Measurements from ENCODE around the gene MATCAP1. TPM values are rescaled to one million over a fixed set of nuclear protein-coding genes. Genes with fewer than 3 reads are reported as not detected.

MATCAP1 gene
- total RNA-seq, 1 donor from 2014 or later: 29.0 TPM

DNA sequence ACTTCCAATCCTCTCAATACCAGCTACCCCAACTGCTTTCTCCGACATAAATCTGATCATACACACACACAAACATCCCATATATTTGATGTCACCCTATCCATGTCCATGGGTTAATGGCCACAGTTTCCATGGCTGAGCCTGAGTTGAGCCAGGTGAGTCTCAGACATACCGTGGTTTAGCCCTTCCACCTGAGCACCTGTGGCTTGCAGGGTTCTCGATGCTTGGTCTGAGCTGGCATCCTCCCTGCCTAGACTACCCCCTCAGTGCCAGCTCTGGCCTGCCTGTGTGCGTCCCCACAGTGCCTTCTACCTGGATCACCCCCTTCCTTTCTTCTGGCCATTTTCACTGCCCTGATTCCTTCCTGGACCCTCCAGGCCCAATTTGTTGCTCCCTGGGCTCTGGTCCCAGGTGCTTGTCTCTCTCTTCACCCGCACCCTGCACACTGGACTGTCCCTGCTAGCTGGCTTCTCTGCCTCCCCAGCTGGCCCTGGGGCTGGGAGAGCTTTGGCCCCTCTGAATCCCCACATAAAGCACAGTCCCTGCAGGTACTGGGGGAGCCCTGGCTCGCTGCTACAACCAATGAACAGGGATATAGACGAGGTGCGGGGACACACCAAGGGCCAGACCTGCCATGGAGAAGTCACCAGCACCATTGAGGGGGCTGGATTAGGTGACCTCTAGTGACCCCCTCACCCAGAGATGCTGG, 22.5 kb upstream of the MATCAP1 start:
- intact Hi-C loops (cut with DNase I): no loop called here
- H3K9me3 ChIP-seq: no peaks in the 10 kb centered on the region
- H3K4me3 ChIP-seq: no peak overlapping the region
- no peaks in the 10 kb centered on the region for H3K4me1 ChIP-seq
- no peak overlapping the region for H3K27ac ChIP-seq
- H3K36me3 ChIP-seq: peaks cover 30% of the 10 kb centered on the region
- ATAC-seq (no peak), DNase-seq (no peak)
- TF ChIP-seq, protein P1, sequence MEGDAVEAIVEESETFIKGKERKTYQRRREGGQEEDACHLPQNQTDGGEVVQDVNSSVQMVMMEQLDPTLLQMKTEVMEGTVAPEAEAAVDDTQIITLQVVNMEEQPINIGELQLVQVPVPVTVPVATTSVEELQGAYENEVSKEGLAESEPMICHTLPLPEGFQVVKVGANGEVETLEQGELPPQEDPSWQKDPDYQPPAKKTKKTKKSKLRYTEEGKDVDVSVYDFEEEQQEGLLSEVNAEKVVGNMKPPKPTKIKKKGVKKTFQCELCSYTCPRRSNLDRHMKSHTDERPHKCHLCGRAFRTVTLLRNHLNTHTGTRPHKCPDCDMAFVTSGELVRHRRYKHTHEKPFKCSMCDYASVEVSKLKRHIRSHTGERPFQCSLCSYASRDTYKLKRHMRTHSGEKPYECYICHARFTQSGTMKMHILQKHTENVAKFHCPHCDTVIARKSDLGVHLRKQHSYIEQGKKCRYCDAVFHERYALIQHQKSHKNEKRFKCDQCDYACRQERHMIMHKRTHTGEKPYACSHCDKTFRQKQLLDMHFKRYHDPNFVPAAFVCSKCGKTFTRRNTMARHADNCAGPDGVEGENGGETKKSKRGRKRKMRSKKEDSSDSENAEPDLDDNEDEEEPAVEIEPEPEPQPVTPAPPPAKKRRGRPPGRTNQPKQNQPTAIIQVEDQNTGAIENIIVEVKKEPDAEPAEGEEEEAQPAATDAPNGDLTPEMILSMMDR (IDR thresholded peaks at IDR 0.05): no peak
- no peaks in the 10 kb centered on the region for H3K27me3 ChIP-seq (ENCODE audit: low read depth)

GRCh38 chr16:67204076-67204475, 20.3 kb upstream of the MATCAP1 start:
- Histone ChIP-seq H3K4me1 (peaks cover 1% of the 10 kb centered on the region), H3K27me3 (ENCODE audit: low read depth) (no peaks in the 10 kb centered on the region), H3K4me3 (no peak overlapping the region), H3K27ac (no peak overlapping the region), H3K36me3 (peaks cover 39% of the 10 kb centered on the region), H3K9me3 (no peaks in the 10 kb centered on the region)
- DNase-seq (no peak), ATAC-seq (no peak)
- intact Hi-C loops (cut with DNase I): no loop called here
- TF ChIP-seq, protein P1 (IDR thresholded peaks at IDR 0.05): no peak

- no peak overlapping the region for H3K4me3 ChIP-seq
- TF ChIP-seq, protein P1 (IDR thresholded peaks at IDR 0.05): no peak
- no peak overlapping the region for H3K27ac ChIP-seq
- no peaks in the 10 kb centered on the region for H3K27me3 ChIP-seq (ENCODE audit: low read depth)
- ATAC-seq (no peak), DNase-seq (no peak)
- H3K9me3 ChIP-seq: no peaks in the 10 kb centered on the region
- peaks cover 12% of the 10 kb centered on the region for H3K4me1 ChIP-seq
- intact Hi-C loops (cut with DNase I): no loop called here
- peaks cover 44% of the 10 kb centered on the region for H3K36me3 ChIP-seq
These were observed 19.3 kb upstream of the MATCAP1 start for GRCh38 chr16:67202956-67203493.

GRCh38 chr16:67202426-67202825, 18.7 kb upstream of the MATCAP1 start:
- Histone ChIP-seq H3K4me3 (no peak overlapping the region), H3K27me3 (ENCODE audit: low read depth) (no peaks in the 10 kb centered on the region), H3K27ac (no peak overlapping the region), H3K36me3 (peaks cover 50% of the 10 kb centered on the region), H3K4me1 (peaks cover 13% of the 10 kb centered on the region), H3K9me3 (no peaks in the 10 kb centered on the region)
- DNase-seq (no peak), ATAC-seq (no peak)
- intact Hi-C loops (cut with DNase I): no loop called here
- TF ChIP-seq, protein P1 (IDR thresholded peaks at IDR 0.05): no peak

DNA sequence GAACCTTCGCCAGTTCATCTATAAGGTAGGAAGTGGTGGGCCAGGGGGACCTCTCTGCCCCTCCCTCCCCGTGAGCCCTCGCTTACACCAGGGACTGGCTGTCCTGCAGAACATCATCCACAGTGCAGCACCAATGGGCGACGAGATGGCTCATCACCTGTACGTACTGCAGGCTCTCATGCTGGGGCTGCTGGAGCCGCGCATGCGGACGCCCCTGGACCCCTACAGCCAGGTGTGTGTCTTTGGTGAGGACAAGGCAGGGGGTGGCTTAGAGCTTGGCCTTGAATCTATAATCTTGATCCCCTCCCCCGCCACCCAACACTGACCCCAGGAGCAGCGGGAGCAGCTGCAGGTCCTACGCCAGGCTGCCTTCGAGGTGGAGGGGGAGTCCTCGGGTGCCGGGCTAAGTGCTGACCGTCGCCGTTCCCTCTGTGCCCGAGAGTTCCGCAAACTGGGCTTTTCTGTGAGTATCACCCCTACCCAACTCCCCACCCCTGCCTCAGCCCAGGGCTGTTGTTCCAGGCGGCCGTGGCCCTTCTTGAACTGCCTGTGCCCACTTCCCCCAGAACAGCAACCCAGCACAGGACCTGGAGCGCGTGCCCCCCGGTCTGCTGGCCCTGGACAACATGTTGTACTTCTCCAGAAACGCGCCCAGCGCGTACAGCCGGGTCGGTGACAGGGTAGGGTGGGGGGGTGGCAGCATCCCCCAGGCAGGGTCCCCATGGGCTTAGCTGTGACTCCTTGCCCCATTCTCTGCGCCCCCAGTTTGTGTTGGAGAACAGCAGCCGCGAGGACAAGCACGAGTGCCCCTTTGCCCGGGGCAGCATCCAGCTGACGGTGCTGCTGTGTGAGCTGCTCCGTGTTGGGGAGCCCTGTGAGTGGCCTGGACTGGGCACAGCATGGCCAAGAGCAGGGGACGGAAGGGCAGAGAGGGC, 17.9 kb upstream of the MATCAP1 start:
- TF ChIP-seq, protein P1 (IDR thresholded peaks at IDR 0.05): no peak
- Histone ChIP-seq H3K4me3 (no peak overlapping the region), H3K4me1 (peaks cover 13% of the 10 kb centered on the region), H3K27ac (no peak overlapping the region), H3K9me3 (no peaks in the 10 kb centered on the region), H3K27me3 (ENCODE audit: low read depth) (no peaks in the 10 kb centered on the region), H3K36me3 (peaks cover 58% of the 10 kb centered on the region)
- intact Hi-C loops (cut with DNase I): no loop called here
- ATAC-seq (no peak), DNase-seq (no peak)
